Measurements from ENCODE around the gene CCDC102A.

DNA sequence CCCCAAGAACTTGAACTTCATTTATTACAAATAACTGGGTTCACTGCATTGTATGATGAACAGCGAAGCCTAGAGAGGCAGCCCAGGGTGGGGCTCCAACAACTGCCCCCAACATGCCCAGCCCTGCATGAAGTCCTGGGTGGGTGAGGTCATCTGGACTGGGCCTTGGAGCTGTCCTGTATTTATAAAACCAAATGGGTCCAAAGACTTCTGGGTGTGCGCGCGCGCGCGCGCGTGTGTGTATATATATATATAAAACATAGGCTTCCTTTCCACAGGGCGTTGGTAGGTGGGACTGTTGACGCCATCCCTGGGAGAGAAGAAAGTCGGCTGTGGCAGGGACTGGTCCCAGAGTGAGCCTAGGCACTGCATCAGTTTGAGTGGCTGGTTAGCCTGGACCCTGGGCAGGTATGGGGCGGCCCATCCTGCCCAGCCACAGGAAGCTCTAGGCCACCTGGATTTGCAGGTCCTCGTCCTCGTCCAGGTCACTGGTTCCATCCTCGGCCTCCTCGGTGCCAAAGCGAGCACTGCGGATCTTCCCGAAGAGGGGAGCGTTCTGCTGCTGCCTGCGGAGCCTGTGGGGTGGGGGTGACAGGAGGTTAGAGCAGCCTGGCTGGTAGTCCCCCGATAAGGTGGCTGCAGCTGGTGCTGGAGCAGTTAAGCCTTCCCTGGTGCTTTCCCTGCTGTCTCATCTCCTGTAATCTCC lies 23.9 kb downstream of the CCDC102A start:
- TF ChIP-seq ZFX (IDR thresholded peaks at IDR 0.05) = no peak
- TF ChIP-seq CTCF (conservative IDR thresholded peaks at IDR 0.05) = no peak

Measured in C4-2B (cell line).